Transverse colon (tissue), 4 donors: ENCODE measurements around the gene INTS2. TPM values are rescaled to one million over a fixed set of nuclear protein-coding genes. Genes with fewer than 3 reads are reported as not detected.
"Not testable (repeated sequence)": the region's sequence is repeated elsewhere in the genome, so short reads cannot be mapped to it uniquely, and the experiment has no call there.

ENCODE experiments used
- DNase-seq: peaks from one replicate; pipeline ENCODE4 v3.0.0-alpha.2; 2019
- H3K27ac ChIP-seq, 4 donors: fragments of 200-600 bp; sonication (generic); 2 replicates each; pipeline ENCODE4 v1.5.1; 2016 to 2018; ENCODE audit warnings: inconsistent platforms in 4 of 4
- H3K27me3 ChIP-seq: fragments of 200-600 bp; sonication (generic); 2 replicates; pipeline ENCODE4 v1.5.1; 2017; ENCODE audit warnings: inconsistent platforms
- H3K36me3 ChIP-seq, 4 donors: fragments of 200-600 bp; sonication (generic); 2 replicates each; pipeline ENCODE4 v1.5.1; 2017 to 2019; ENCODE audit warnings: inconsistent platforms in 4 of 4
- H3K4me1 ChIP-seq, 4 donors: fragments of 200-600 bp; sonication (generic); 2 replicates each; pipeline ENCODE4 v1.5.1; 2017 to 2020; ENCODE audit warnings: inconsistent platforms in 4 of 4
- H3K4me3 ChIP-seq, 4 donors: fragments of 200-600 bp; sonication (generic); 1 replicate in 1 of 4; 2 replicates in 3 of 4; pipeline versions ENCODE4 v1.5.1 to v1.6.1; 2017 to 2019; ENCODE audit warnings: inconsistent platforms in 4 of 4
- H3K9me3 ChIP-seq, 2 donors: fragments of 200-600 bp; sonication (generic); 2 replicates each; pipeline ENCODE4 v1.5.1; 2017 to 2019; ENCODE audit warnings: inconsistent platforms in 2 of 2
- EP300 ChIP-seq: sonication (generic); formaldehyde crosslinking; IDR thresholded peaks from one replicate; pipeline ENCODE4 v1.6.1; 2017; ENCODE audit warnings: antibody characterized with exemption, low read depth
- POLR2A ChIP-seq: fragments of 450-650 bp; IDR thresholded peaks from one replicate; pipeline ENCODE4 v1.6.1; 2016; ENCODE audit warnings: antibody characterized with exemption, mild to moderate bottlenecking, moderate library complexity
- POLR2AphosphoS5 ChIP-seq, 3 donors: sonication (generic); formaldehyde crosslinking; IDR thresholded peaks; one replicate each; pipeline ENCODE4 v1.6.1; 2016; ENCODE audit warnings: antibody characterized with exemption in 3 of 3
- WGBS, 2 donors: methylation state at CpG; one replicate each; pipeline ENCODE4 v1.1.5; 2018; ENCODE audit warnings: low coverage in 1 of 2; 5-methylcytosine and 5-hydroxymethylcytosine counted together
- in situ Hi-C, 4 donors: fragments of 200-750 bp; cut with MboI; loops; one replicate each; pipeline versions ENCODE4 v1.15.0 to v1.15.1; 2017; ENCODE audit warnings: low sequenced_read_pairs in 3 of 4, low pct_ligation_motif_present in 1 of 4, low pct_unique_long_range_greater_than_20kb in 1 of 4
- intact Hi-C: fragments of 100-400 bp; cut with DNase I; formaldehyde crosslinking; loops from one replicate; pipeline ENCODE4 v1.15.1; 2023; ENCODE audit warnings: low total_unique reads
- total RNA-seq, 4 donors: library from RNA; depleted of rRNA; stranded (reverse); fragments of >200 nt; gene quantifications; one replicate each; pipeline ENCODE4 v1.1.0, GENCODE V29; 2016
- TF ChIP-seq, protein P1 (sequence below), 5 experiments: fragments of 200-600 bp in 3 of 5; fragments of 450-650 bp in 2 of 5; sonication (generic) in 3 of 5; IDR thresholded peaks; 1 replicate in 2 of 5; 2 replicates in 3 of 5; pipeline ENCODE4 v1.5.1; 2016 to 2017; ENCODE audit warnings: antibody characterized with exemption in 5 of 5, inconsistent platforms in 3 of 5, mild to moderate bottlenecking in 2 of 5, moderate library complexity in 1 of 5

The INTS2 gene
- total RNA-seq, 4 donors from 2014 or later: 1.9 to 17.7 (median 7.9) TPM

GRCh38 chr17:61926826-61927207 lies 965 bp downstream of the INTS2 start:
- WGBS, 2 donors: 12% methylated on average over 4 of the region's 4 CpGs; no CpG with 5 or more reads in 1 of the 2 donors
- intact Hi-C loops (no loop called here), in situ Hi-C loops (no loop called here)
- Histone ChIP-seq H3K4me1 (peaks cover 8 to 19% (median 15%) of the 10 kb centered on the region in 4 donors), H3K27me3 (no peaks in the 10 kb centered on the region), H3K9me3 (no peaks in the 10 kb centered on the region), H3K27ac (peak overlapping the region; percentile 88 to 95 (median 90)), H3K4me3 (peak overlapping the region; percentile 55 to 91 (median 72)), H3K36me3 (peaks cover 0 to under 1% (median 0%) of the 10 kb centered on the region in 4 donors)
- TF ChIP-seq EP300: no peak
- TF ChIP-seq POLR2AphosphoS5 (IDR thresholded peaks at IDR 0.05): no peak
- TF ChIP-seq, protein P1, sequence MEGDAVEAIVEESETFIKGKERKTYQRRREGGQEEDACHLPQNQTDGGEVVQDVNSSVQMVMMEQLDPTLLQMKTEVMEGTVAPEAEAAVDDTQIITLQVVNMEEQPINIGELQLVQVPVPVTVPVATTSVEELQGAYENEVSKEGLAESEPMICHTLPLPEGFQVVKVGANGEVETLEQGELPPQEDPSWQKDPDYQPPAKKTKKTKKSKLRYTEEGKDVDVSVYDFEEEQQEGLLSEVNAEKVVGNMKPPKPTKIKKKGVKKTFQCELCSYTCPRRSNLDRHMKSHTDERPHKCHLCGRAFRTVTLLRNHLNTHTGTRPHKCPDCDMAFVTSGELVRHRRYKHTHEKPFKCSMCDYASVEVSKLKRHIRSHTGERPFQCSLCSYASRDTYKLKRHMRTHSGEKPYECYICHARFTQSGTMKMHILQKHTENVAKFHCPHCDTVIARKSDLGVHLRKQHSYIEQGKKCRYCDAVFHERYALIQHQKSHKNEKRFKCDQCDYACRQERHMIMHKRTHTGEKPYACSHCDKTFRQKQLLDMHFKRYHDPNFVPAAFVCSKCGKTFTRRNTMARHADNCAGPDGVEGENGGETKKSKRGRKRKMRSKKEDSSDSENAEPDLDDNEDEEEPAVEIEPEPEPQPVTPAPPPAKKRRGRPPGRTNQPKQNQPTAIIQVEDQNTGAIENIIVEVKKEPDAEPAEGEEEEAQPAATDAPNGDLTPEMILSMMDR (IDR thresholded peaks at IDR 0.05): no peak
- no peak for TF ChIP-seq POLR2A
- DNase-seq: no peak

DNA sequence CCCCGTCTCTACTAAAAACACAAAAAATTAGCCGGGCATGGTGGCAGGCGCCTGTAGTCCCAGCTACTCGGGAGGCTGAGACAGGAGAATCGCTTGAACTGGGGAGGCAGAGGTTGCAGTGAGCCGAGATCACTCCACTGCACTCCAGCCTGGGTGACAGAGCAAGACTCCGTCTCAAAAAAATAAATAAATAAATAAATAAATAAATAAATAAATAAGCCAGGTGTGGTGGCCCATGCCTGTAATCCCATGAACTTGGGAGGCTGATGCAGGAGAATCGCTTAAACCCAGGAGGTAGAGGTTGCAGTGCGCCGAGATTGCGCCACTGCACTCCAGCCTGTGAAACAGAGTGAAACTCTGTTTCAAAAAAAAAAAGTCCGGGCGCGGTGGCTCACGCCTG lies 12.6 kb downstream of the INTS2 start:
- H3K27me3 ChIP-seq, DNase-seq, H3K27ac ChIP-seq, H3K9me3 ChIP-seq, intact Hi-C loops, H3K4me3 ChIP-seq, in situ Hi-C loops, H3K4me1 ChIP-seq: not testable (repeated sequence)
- 92 to 100% methylated on average over 4 to 15 of the region's 15 CpGs for whole genome bisulfite sequencing, 2 donors
- H3K36me3 ChIP-seq: peaks cover 0 to 27% (median 11%) of the 10 kb centered on the region in 4 donors

- Histone ChIP-seq H3K9me3 (no peaks in the 10 kb centered on the region), H3K36me3 (peaks cover 0 to 41% (median 11%) of the 10 kb centered on the region in 4 donors), H3K4me1 (no peaks in the 10 kb centered on the region), H3K4me3 (no peak overlapping the region), H3K27ac (no peak overlapping the region), H3K27me3 (no peaks in the 10 kb centered on the region)
- intact Hi-C loops (no loop called here), in situ Hi-C loops (no loop called here)
- 96 to 98% methylated on average over 3 to 7 of the region's 7 CpGs for WGBS, 2 donors
- DNase-seq: no peak
- TF ChIP-seq, protein P1 (IDR thresholded peaks at IDR 0.05): no peak
- TF ChIP-seq EP300 (no peak), POLR2A (no peak), POLR2AphosphoS5 (IDR thresholded peaks at IDR 0.05) (no peak)
Measured at GRCh38 chr17:61908292-61909037, 19.3 kb downstream of the INTS2 start.

- intact Hi-C loops: no loop called here
- Histone ChIP-seq H3K9me3 (no peaks in the 10 kb centered on the region), H3K4me1 (no peaks in the 10 kb centered on the region), H3K27ac (no peak overlapping the region), H3K36me3 (peaks cover 0 to 41% (median 11%) of the 10 kb centered on the region in 4 donors), H3K27me3 (no peaks in the 10 kb centered on the region), H3K4me3 (no peak overlapping the region)
- in situ Hi-C loops: no loop called here
- no peak for DNase-seq
- TF ChIP-seq POLR2A: no peak
- TF ChIP-seq, protein P1 (IDR thresholded peaks at IDR 0.05): no peak
- TF ChIP-seq EP300: no peak
- no peak for TF ChIP-seq POLR2AphosphoS5 (IDR thresholded peaks at IDR 0.05)
- 95 to 97% methylated on average over 4 to 5 of the region's 5 CpGs for WGBS, 2 donors
Measured at GRCh38 chr17:61907361-61907760, 20.4 kb downstream of the INTS2 start.
